ENCODE measurements around the gene ICAM4. TPM values are rescaled to one million over a fixed set of nuclear protein-coding genes. Genes with fewer than 3 reads are reported as not detected.
A peak's percentile ranks its signal among the peaks of the same experiment; 100 is the strongest.

Gene ICAM4
- total and polyA plus RNA-seq, 2 of the 13 experiments (the other 11 are each of a cell fraction or from before 2014, with no cell fraction given) = 2.9 to 4.0 TPM

GRCh38 chr19:10299545-10300458 is 13.0 kb downstream of the ICAM4 start (continued):
- no peak for TF ChIP-seq JUND (CRISPR knock-in tag; IDR thresholded peaks at IDR 0.05)
- no peak for TF ChIP-seq ZNF142 (CRISPR knock-in tag; IDR thresholded peaks at IDR 0.05)
- no peak for TF ChIP-seq CREB1 (IDR thresholded peaks at IDR 0.05)
- no peak for TF ChIP-seq CREB1 (CRISPR knock-in tag; IDR thresholded peaks at IDR 0.05)
- TF ChIP-seq ATF5 (CRISPR knock-in tag; IDR thresholded peaks at IDR 0.05; ENCODE audit: low read depth) = no peak
- TF ChIP-seq ZNF335 (CRISPR knock-in tag; IDR thresholded peaks at IDR 0.05) = 0 out of 2 replicates have a peak, but pooled peaks have one; percentile 41
- TF ChIP-seq PATZ1 (CRISPR knock-in tag; IDR thresholded peaks at IDR 0.05) = peak; percentile 74; the same call in 1 of the 2 replicates
- no peak for TF ChIP-seq ZNF292 (CRISPR knock-in tag; IDR thresholded peaks at IDR 0.05; ENCODE audit: borderline replicate concordance, low read depth)
- TF ChIP-seq TBX2 (CRISPR knock-in tag; IDR thresholded peaks at IDR 0.05; ENCODE audit: borderline replicate concordance) = 0 out of 2 replicates have a peak, but pooled peaks have one; percentile 13
- TF ChIP-seq ZNF687 (CRISPR knock-in tag; IDR thresholded peaks at IDR 0.05) = peak; percentile 58
- no peak for TF ChIP-seq U2AF2 (IDR thresholded peaks at IDR 0.05; ENCODE audit: low read depth, low read length)
